SK-N-MC (cell line): ENCODE measurements around the gene SMCO4.

Experiments
- EZH2 ChIP-seq: fragments of 200-600 bp; sonication (generic); IDR thresholded peaks from one replicate; pipeline ENCODE4 v1.6.1; 2017; ENCODE audit warnings: antibody characterized with exemption
- FOXP2 ChIP-seq: optimal IDR thresholded peaks from 2 replicates; pipeline ENCODE3; 2011; ENCODE audit warnings: mild to moderate bottlenecking, moderate library complexity; ENCODE audit not compliant: insufficient read depth; ENCODE audit errors: extremely low read length, control extremely low read depth
- POLR2AphosphoS5 ChIP-seq: IDR thresholded peaks from 2 replicates; pipeline ENCODE4 v1.6.1; 2012; ENCODE audit warnings: mild to moderate bottlenecking, low read depth, low read length, borderline replicate concordance

DNA sequence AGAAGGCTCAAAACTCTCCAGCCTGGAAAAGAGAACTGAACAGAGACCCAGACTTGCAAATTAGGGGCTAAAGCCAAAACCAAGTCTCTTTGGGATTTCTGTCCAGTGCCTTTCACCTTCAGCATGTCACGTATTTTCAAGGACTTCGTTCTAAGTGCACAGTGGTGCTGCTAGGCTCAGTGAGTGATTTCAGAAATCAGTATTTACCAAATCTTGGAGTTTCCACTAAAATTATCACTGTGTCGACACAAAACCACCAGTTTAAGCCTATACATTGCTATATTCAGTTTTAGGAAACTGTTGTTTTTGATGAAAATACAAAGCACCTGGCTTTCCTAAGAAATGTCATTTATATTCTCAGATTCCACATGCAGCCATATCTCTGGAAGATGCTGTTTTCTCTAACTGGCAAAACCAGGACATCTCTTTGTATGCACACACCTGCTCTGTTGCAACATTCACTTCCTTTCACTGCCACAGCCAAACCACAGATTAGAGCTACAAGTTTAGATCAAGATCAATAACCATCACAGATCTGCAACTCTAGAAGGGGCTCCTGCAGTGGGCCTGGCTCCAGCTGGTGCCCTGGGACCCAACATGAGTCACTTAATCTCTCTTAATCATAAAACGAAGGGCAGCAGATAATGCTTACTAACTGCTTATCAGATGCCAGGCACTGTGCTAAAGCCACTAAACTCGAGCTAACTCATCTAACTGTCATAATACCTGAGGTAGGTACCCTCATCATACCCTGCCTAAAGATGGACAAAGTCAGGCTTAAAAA lies 22.3 kb downstream of the SMCO4 start:
- TF ChIP-seq EZH2 (no peak), POLR2AphosphoS5 (no peak), FOXP2 (no peak)
